Measurements from ENCODE around the gene DIPK1A.

The DIPK1A gene

DNA sequence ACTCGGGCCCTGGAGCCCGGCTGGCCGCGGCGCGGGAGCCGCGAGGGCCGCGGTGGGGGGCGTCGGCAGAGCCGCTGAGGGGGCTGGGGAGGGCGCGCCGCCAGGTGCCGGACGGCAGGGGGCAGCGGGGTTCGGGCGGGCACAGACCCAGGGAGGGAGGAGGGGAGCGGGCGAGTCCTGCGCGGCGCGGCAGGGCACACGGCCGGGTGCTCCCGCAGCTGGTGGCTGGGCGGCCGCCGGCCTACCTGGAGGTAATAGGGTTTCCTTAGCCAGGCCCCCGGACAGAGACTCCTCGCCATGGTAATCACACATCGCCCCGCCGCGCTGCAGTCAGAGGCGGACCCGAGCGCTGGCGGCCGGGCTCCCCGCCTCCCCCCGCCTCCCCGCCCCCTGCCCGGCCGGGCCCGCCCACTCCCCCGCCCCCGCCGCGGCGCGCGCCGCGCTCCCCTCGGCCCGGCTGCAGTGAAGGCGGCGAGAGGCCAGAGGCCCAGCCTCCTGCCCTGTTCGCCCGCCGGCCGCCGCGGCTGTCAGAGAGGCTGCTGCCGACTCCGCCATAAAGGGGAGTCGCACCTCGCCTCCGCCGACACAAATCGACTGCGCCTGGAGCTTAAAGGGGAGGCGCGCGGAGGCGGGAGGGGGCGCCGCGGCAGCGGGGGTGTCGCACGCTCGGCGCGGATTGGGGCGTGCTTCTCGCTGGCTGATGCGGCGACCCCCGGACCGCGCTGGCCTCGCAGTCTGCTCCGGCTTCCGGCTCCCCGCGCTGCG is at the start of gene DIPK1A:
Gene DIPK1A, minus strand, starts transcription at position 332 of the 765 bp plus-strand sequence. Its CDS starts 33 bp downstream, at position 299.
- DNase-seq = peak; percentile 80
- ATAC-seq = peak; percentile 66

GRCh38 chr1:93007941-93008577 is 46.8 kb upstream of the DIPK1A start:
- ATAC-seq (no peak), DNase-seq (no peak)

- ATAC-seq (no peak), DNase-seq (no peak)
These were observed 44.0 kb upstream of the DIPK1A start for GRCh38 chr1:93005252-93005598.

GRCh38 chr1:93004566-93005251 is 43.4 kb upstream of the DIPK1A start:
- DNase-seq (no peak), ATAC-seq (no peak)

DNA sequence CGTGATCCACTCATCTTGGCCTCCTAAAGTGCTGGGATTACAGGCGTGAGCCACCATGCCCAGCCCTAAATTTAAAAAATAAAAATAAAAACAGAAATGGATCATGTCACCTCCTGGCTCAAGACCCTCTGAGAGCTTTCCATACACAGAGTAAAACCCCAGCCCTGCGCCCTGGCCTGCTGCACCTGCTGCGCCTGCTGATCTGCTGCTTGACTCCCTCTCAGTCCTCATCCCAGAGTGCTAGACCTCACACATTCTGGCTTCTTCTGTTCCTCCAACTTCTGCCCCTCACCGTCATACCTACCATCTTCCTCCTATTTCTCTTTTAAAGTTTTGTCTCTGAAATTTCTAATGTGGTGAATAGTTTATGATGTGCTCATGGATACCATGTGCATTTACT is 42.7 kb upstream of the DIPK1A start:
- DNase-seq (no peak), ATAC-seq (no peak)

DNA sequence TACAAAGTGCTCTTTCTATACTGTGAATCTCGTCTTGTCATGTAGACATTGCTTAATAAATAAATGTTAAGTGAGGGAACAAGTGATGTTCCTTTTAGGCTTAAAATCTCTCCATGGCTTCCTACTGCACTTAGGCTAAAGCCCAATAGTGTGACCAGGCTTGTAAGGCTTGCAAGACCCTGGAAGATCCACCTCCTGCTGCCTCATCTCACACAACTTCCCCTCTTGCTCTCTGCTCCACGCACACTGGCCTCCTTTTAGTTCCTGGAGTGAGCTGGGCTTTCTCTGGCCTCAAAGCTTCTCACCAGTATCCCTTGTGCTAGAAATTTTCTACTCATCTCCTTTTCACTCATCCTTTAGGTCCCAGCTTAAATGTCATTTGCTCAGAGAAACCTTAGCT is 41.5 kb upstream of the DIPK1A start:
- ATAC-seq (no peak), DNase-seq (no peak)

DNA sequence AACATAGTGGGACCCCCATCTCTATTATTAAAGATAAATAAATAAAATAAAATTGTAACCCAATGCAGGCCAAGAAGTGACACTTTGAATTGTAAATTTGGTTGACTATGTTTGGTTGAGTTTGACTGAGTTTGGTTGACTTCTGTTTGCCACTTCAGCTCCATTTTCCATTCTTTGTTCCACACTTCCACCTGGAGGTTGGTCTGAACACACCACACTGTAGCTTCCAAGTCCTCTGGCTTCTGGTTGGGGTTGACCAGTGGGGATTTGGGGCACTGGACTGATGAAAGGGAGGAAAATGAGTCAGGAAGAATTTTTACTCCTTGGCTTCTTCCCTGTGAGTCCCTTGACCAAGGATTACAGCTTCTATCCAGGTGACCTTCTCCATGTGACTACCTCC is 40.6 kb upstream of the DIPK1A start:
- DNase-seq = no peak
- ATAC-seq = no peak

GRCh38 chr1:93000751-93001175 is 39.5 kb upstream of the DIPK1A start:
- ATAC-seq (no peak), DNase-seq (no peak)

- no peak for DNase-seq
- ATAC-seq = no peak
These were observed 39.0 kb upstream of the DIPK1A start for GRCh38 chr1:93000291-93000690.

DNA sequence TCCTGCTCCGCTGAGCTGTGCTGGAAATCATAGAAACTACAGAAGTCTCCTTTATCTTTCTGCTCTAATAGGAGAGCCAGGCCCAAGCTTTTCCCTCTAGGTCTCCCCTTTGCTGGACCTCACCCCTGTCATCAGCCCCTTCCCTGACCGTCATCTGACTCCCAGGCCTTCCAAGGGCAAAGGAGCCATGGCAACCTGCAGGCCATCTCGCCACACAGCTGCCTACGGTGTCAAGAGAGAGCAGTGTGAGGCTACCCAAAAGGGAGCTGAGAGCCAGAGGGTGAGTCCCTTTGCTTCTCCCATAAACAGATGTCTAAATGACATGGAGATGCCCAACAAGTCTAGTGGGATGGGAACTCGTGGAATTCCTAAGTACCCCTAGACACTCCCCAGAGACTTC is 37.6 kb upstream of the DIPK1A start:
- DNase-seq = no peak
- ATAC-seq = no peak

- ATAC-seq = no peak
- DNase-seq = no peak
These were observed 34.5 kb upstream of the DIPK1A start for GRCh38 chr1:92995441-92996430.

GRCh38 chr1:92994105-92994712 is 32.9 kb upstream of the DIPK1A start:
- DNase-seq = peak; percentile 65
- ATAC-seq = peak; percentile 78

DNA sequence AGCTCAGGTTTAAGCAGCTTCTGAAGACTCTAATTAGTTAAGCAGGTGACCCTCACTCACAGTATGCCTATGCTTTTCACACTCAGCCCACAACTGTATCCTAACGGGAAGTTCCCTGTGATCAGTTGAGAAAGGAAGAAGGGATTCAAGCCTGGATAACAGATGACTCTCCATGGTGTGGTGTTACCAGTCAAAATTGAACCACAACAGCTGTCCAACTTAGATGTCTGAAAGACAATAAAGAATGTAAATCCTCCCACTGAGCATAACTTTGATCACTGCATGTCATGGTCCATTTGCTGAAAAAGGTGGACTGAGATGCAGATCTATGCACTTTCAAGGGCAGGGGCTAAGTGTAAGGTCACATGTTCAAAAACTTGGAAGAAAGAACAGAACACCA is 32.3 kb upstream of the DIPK1A start:
- DNase-seq (no peak), ATAC-seq (no peak)

DNA sequence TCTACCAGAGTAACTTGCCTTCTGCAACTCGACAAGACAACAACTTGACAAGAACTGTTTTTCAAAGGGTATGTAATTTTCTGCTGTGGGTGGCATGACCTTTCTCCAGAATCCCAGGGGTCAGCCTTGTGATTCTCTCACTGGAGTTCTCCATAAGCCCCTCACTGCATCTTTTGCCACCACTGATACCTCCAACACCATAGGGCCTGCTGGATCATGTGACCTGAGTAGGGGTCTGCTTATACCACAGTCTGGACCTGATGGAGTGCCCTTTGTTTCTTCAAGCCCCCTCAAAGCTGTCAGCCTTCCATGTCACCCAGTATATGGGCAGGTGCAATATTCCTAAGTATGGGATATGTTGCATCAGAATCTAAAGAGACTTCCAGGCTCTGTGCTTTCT is 31.6 kb upstream of the DIPK1A start:
- DNase-seq (no peak), ATAC-seq (no peak)

GRCh38 chr1:92992054-92992453 is 30.8 kb upstream of the DIPK1A start:
- DNase-seq = no peak
- ATAC-seq = no peak

GRCh38 chr1:92990828-92991227 is 29.6 kb upstream of the DIPK1A start:
- DNase-seq (no peak), ATAC-seq (no peak)

GRCh38 chr1:92989936-92990583 is 28.8 kb upstream of the DIPK1A start:
- DNase-seq = no peak

DNA sequence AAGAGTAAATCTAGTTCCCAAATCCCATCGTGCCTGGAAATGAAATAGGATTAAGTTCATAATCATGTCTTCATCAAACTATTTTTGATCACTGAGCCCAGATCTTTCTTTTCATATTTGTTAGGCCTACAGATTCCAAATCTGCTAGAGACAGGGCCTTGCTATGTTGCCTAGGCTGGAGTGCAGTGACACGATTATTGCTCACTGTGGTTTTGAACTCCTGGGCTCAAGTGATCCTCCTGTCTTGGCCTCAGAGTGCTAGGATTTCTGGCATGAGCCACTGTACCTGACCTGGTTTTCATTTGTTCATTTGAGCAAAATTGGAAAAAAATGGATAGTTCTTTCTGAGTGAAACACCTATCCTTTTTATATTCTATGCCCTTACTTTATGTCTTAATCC is 28.0 kb upstream of the DIPK1A start:
- DNase-seq (no peak), ATAC-seq (peak; percentile 60)

More at GRCh38 chr1:92989936-92990583, 28.8 kb upstream of the DIPK1A start:
- no peak for ATAC-seq

DNA sequence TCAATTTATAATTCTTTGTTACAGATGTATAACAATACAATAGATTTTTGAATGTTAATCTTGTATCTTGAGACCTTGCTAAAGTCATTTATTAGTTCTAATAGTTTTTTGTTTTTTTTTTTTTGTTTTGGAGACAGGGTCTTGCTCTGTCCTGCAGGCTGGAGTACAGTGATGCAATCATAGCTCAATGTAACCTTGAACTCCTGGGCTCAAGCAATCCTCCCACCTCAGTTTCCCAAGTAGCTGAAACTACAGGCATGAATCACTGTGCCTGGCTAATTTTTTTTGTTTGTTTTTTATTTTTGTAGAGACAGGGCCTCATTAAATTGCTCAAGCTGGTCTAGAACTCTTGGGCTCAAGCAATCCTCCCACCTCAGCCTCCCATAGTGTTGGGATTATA is 26.2 kb upstream of the DIPK1A start:
- no peak for DNase-seq
- no peak for ATAC-seq

DNA sequence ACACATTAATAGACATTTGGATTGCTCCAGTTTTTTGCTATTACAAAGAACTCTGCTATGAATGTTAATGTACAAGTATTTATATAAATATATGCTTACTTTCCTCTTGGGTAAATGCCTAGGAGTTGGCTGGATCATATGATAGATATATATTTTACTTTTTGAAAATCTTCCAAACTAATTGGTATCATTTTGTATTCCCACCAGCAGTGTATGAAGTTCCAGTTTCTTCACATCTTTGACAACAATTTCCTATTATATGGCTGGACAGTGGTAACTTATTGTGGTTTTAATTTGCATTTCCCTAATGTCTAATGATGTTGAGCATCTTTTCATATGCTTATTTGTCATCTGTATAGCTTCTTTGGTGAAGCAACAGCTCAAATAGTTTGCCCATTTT is 23.8 kb upstream of the DIPK1A start:
- DNase-seq (no peak), ATAC-seq (no peak)
